ENCODE data around the gene SPTLC2.
A peak's percentile ranks its signal among the peaks of the same experiment; 100 is the strongest.
"Not testable (repeated sequence)": the region's sequence is repeated elsewhere in the genome, so short reads cannot be mapped to it uniquely, and the experiment has no call there.

SPTLC2 gene

DNA sequence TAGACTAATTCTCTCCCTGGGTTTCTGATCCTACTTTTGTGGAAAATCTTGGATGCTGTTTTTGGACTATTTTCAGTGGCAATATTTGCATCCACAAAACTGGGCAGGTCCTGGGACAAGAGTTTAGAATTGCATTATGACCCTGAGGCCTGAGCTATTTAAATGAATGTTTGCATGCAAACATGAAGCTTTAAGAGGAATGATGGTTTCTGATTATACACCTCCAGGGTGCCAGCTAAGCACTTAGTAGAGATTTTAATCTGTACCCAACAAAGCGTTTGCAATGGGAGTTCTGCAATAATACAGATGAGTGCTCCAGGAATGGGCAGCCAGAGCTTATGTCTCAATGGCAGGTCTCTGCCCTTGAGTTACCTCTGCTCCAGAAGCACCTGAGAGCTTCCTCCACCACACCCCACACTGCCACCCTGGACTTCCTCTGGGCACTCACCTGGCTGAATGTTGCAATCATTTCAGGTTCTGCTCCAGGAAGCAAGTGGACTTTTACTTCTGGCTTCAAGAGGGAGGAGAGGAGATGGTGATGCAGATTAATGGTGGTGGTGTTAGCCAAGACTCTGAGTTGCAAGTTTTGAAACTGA lies 6.0 kb upstream of the SPTLC2 start:
- no peak for DNase-seq

- DNase-seq, result no peak
Measured at GRCh38 chr14:77620222-77620870, 3.9 kb upstream of the SPTLC2 start.

DNA sequence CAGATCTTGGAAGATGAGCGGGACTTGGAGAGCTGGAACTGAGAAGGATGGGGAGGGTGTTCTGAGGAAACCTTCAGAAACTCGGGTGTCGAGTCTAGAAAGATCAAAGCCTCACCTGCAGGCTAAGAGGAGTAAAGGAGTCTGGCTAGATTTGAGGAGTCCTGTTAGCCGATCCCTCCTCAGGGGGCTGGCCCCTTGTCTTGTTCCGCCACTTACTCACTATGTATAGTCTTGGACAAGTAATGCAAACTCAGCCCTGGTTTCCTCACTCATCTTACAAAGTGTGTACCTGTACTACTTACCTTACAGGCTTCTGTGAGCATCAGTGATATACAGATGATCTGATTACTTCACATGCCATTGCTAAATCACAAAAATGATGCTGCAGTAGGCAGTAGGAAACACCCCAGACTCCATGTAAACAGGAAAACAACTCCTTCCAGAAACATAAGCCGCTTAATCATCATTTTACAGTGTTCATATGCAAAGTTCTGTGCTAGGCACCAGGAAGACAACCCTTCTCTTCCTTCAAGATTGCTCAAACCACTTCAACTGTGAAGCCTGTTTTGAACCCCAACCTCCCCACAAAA lies 2.0 kb upstream of the SPTLC2 start:
- DNase-seq, result peak; percentile 23

GRCh38 chr14:77616133-77616453 lies 344 bp downstream of the SPTLC2 start:
- DNase-seq, result no peak

GRCh38 chr14:77615361-77616132 lies 890 bp downstream of the SPTLC2 start:
- peak; percentile 13 for DNase-seq

- DNase-seq, result peak; percentile 64
Measured at GRCh38 chr14:77613201-77613600, 3.2 kb downstream of the SPTLC2 start.

DNA sequence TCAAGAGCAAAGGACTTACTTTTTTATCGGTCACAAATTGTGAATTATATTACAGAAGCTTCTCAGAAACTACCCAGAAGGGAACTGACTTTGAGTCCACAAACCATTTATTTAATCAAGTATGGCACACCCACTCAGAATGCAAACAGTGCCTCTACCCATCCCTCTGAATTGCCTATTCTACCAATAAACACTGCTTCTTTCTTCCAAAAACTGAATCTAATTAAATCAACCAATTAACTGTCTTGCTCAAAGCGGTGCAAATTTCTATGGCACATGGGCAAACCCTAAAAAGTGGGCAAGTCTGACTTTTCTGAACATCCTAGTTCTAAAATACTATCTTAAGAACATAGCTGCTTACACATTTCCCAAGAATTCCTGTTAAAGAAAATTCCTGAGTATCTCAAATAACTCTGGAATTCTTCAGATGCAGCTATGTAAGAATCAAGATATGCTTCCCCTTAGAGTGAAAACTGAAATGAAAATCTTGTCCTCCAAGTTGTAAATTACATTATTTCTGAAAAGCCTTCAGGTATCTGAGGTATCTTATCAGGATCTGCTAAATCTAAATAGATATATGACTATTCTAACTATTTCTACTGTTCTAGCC lies 4.3 kb downstream of the SPTLC2 start:
- DNase-seq, result no peak

DNA sequence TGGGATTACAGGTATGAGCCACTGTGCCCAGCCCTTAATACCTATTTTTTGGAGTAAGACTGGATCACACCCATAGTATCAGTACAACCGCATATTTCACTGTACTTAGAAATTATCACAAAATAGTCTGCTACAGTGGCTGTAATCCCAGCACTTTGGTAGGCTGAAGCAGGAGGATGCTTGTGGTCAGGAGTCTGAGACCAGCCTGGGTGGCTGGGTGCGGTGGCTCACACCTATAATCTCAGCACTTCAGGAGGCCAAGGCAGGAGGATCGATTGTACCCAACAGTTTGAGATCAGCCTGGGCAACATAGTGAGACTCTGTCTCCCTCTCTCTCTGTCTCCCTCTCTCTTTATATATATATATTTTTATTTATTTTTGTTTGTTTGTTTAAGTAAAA lies 5.9 kb downstream of the SPTLC2 start:
- no peak for DNase-seq

- DNase-seq, result no peak
Measured at GRCh38 chr14:77609922-77610321, 6.5 kb downstream of the SPTLC2 start.

DNA sequence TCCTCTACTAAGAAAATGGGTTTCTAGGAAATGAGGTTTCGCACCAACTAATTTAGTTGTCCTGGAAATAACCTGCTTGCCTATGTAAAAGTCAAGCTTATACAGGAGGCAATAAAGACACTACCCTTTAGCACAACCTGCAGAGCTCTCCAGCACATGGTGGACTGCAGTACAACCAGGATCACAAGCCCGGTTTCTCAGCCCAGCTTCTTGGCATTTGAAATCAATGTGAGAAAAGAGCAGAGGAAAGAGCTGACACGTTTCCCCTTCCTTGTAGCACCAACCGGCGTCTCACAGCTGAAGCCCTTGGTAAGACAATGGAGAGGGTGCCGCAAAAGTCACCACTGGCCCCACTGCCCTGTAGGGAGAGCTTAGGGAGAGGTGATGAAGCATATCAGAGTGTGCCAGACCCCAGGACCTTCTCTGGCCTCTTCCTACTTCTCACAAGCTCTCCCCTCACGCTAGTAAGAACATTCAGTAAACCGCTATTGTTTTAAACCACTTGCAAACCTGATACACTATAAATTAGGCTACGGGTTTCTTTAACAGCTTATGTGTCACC lies 8.6 kb downstream of the SPTLC2 start:
- DNase-seq, result peak; percentile 24

GRCh38 chr14:77605392-77605972 lies 11.0 kb downstream of the SPTLC2 start:
- DNase-seq, result peak; percentile 33

GRCh38 chr14:77603654-77604255 lies 12.7 kb downstream of the SPTLC2 start:
- DNase-seq, result peak; percentile 34

GRCh38 chr14:77603031-77603430 lies 13.4 kb downstream of the SPTLC2 start:
- DNase-seq, result no peak

- DNase-seq, result no peak
Measured at GRCh38 chr14:77601846-77602619, 14.4 kb downstream of the SPTLC2 start.

GRCh38 chr14:77599889-77600288 lies 16.5 kb downstream of the SPTLC2 start:
- no peak for DNase-seq

DNA sequence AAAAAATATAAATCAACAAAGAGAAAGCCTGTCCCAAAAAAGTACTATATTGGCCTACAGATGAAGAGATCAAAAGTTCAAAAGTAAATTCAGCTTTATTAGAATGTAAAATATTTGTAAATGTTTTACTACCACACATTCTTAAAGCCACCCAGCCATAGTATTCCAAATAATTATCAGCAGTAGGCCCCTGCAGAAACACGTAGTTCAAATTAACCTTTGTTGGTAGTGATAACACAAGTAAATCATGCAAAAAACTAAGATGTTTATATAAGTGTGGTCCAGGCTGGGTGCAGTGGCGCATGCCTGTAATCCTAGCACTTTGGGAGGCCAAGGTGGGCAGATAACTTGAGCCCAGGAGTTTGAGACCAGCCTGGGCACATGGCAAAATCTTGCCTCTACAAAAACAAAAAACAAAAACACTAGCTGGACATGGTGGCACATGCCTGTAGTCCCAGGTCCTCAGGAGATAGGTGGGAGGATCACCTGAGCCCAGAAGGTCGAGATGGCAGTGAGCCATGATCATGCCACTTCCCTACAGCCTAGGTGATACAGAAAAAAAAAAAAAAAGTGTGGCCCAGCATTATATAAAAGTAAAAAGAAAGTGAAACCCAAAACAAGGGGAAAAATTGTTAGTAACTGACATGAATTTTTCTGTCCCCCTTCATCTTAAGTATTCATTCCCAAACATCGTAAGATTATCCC lies 17.9 kb downstream of the SPTLC2 start:
- no peak for DNase-seq

DNA sequence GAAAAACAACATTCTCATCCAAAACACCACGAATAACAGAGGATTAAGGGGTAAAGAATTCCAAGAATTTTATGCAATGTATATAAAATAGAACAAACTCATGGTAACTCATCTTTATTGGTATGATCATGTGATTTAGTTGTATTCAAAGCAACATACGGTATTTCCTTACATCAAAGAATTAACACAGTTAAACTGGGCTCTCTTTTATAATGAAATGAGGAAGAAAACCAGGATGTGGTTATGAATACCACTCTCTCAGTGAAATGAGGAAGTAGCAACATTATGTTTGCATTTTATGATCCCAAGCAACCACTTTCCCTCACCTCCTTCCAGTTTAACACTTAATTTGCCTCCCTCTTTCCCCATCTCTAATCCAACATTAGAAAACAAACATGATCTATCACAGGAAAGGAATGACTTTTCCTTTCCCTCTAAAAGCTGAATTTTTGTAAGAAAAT lies 22.9 kb downstream of the SPTLC2 start:
- DNase-seq, result peak; percentile 86

DNA sequence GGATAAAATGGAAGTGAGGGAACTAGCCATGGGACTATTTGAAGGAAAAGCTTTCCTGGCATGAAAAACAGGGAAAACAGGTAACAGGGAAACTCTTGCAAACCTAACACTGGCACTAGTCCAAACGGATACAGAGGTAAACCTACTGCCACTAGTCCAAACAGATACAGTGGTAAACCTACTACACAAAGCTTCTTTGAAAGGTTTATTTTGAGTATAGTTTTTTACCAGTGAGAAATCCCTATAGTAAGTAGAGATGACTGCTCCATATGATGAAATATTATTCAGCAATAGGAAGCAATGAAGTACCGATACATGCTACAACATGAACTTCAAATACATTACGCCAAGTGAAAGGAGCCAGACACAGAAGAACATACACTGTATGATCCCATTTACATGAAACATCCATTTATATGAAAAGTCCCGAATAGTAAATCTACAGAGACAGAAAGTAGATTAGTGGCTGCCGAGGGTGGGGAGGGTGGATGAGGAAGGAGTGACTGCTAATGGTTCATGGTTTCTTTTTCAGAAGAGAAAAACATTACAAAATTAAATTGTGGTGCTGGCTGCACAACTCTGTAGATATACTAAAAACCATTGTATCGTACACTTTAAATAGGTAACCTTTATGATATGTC lies 25.5 kb downstream of the SPTLC2 start:
- peak; percentile 61 for DNase-seq

GRCh38 chr14:77589099-77589498 lies 27.3 kb downstream of the SPTLC2 start:
- peak; percentile 52 for DNase-seq

DNA sequence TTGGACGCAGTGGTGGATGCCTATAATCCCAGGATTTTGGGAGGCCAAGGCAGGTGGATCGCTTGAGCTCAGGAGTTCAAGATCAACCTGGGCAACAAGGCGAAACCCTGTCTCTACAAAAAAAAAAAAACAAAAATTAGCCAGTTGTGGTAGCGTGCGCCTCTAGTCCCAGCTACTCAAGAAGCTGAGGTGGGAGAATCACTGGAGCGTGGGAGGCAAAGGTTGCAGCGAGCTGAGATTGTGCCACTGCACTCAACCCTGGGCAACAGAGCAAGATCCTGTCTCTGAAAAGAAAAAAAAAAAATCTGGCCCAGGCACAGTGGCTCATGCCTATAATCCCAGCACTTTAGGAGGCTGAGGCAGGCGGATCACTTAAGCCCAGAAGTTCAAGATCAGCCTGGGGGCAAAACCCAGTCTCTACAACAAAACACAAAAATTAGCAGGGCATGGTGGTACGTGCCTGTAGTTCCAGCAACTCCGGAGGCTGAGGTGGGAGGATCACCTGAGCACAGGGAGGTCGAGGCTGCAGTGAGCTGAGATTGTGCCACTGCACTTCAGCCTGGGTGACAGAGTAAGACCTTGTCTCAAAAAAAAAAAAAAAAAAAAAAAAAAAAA lies 27.9 kb downstream of the SPTLC2 start:
- not testable (repeated sequence) for DNase-seq

Data from inflammatory macrophage treated with lipopolysaccharide for 4 hours (primary cell).